Hepatocyte (in vitro differentiated cells): ENCODE measurements around the gene ATP5PD.

Experiments used
- EZH2 ChIP-seq: fragments of 200-600 bp; sonication (generic); IDR thresholded peaks from 2 replicates; pipeline ENCODE4 v1.6.1; 2016; ENCODE audit warnings: antibody characterized with exemption, mild to moderate bottlenecking, borderline replicate concordance
- EZH2phosphoT487 ChIP-seq: fragments of 200-600 bp; sonication (generic); IDR thresholded peaks from one replicate; pipeline ENCODE4 v1.6.1; 2018; ENCODE audit warnings: antibody characterized with exemption, mild to moderate bottlenecking, low read depth, moderate library complexity; ENCODE audit not compliant: unreplicated experiment, severe bottlenecking
- TF ChIP-seq, protein P1 (sequence below): fragments of 200-600 bp; sonication (generic); IDR thresholded peaks from 2 replicates; pipeline ENCODE4 v1.5.1; 2016; ENCODE audit warnings: antibody characterized with exemption, mild to moderate bottlenecking; ENCODE audit not compliant: poor library complexity

DNA sequence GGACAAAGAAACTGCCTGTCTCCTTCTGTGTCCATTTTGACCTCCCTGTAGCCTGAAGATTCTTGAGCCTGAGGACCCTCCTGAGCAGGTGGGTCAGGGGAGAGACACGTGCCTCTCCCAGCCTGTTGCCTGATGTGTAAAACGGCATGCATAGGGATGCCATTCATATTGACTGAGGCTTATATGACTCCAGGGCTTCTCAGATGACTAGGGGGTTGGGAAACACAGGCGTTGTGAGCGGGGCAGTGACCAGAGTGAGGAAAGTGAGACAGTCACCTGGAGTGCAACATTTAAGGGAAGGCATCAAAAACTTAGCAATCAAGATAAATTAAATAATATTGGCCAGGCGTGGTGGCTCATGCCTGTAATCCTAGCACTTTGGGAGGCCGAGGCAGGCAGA lies 35.9 kb upstream of the ATP5PD start:
- TF ChIP-seq, protein P1, sequence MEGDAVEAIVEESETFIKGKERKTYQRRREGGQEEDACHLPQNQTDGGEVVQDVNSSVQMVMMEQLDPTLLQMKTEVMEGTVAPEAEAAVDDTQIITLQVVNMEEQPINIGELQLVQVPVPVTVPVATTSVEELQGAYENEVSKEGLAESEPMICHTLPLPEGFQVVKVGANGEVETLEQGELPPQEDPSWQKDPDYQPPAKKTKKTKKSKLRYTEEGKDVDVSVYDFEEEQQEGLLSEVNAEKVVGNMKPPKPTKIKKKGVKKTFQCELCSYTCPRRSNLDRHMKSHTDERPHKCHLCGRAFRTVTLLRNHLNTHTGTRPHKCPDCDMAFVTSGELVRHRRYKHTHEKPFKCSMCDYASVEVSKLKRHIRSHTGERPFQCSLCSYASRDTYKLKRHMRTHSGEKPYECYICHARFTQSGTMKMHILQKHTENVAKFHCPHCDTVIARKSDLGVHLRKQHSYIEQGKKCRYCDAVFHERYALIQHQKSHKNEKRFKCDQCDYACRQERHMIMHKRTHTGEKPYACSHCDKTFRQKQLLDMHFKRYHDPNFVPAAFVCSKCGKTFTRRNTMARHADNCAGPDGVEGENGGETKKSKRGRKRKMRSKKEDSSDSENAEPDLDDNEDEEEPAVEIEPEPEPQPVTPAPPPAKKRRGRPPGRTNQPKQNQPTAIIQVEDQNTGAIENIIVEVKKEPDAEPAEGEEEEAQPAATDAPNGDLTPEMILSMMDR, result no peak
- TF ChIP-seq EZH2 (no peak), EZH2phosphoT487 (no peak)
